GM12892 (cell line): Measurements from ENCODE around the gene CACFD1.

Experiments
- POLR2AphosphoS5 ChIP-seq: IDR thresholded peaks from 2 replicates; pipeline ENCODE4 v1.6.1; 2011; ENCODE audit warnings: low read depth, low read length, control low read depth
- TAF1 ChIP-seq: IDR thresholded peaks from 2 replicates; pipeline ENCODE4 v1.6.1; 2011; ENCODE audit warnings: low read depth, mild to moderate bottlenecking, control low read depth, low read length, borderline replicate concordance

DNA sequence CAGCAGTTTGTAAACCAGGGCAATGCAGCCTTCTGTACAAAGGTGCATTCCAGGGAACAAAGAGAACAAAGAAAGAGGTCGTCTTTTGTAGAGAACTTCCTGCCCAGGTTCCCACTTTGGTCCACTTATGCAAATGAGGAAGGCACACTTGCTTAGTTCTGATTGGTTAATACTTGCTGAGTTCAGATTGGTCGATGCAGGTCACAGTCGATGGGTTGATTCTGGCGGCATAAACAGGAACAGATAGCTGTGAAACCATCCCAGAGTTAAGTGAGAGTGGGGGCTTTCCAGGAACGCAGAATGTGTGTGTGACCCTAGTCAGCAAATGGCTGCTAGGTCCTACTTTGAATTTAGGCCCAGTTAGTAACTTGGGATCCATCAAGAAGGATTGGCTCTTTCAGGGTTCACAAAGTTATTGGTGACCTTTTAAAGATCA is 39.4 kb upstream of the CACFD1 start:
- TF ChIP-seq POLR2AphosphoS5, result no peak
- no peak for TF ChIP-seq TAF1
